H54 (cell line): ENCODE measurements around the gene MOK.
"Not testable (repeated sequence)": the region's sequence is repeated elsewhere in the genome, so short reads cannot be mapped to it uniquely, and the experiment has no call there.

Source experiments
- DNase-seq: peaks from one replicate; pipeline ENCODE4 v3.0.0; 2011; ENCODE audit warnings: low spot score, mixed read lengths; ENCODE audit not compliant: insufficient read length
- FAIRE-seq: peaks from 3 replicates; lab custom pipeline; 2011; peaks lifted over from hg19 to GRCh38; lab: Jason Lieb, UNC
- POLR2A ChIP-seq: IDR thresholded peaks from 2 replicates; pipeline ENCODE4 v1.6.1; 2011; ENCODE audit warnings: low read depth, mild to moderate bottlenecking, low read length

The MOK gene

DNA sequence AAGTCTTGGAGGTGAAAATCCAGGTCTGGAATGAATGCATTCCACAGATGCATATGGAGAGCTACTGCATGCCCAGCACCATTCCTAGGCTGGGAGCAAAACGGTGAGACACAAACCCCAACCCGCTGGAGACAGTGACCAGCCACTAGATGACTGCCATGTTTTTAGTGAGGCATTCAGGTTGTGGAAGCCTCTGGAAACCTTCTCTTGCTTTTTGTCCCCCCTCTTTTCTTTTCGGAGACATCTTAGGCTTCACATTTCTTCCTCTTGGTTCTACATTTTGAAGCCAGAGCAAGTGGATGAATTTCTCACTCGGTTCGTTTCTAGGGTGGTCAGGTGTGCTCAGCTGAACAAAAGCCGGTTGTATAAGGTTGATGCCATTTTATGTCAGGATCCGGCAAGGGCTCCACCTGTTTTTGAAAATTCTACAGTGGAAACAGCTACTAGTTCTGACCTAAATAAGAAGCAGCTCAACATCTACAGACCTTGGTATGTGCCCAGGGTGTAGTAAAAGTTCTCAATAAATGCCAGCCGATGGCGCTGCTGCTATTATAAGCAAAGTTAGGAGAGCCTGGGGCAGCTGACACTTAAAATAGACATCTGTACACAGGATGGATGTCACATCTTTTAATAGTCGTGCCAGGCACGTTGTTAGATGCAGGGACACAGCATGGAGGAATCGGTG is 12.7 kb upstream of the MOK start:
- no peak for DNase-seq
- FAIRE-seq: no peak

DNA sequence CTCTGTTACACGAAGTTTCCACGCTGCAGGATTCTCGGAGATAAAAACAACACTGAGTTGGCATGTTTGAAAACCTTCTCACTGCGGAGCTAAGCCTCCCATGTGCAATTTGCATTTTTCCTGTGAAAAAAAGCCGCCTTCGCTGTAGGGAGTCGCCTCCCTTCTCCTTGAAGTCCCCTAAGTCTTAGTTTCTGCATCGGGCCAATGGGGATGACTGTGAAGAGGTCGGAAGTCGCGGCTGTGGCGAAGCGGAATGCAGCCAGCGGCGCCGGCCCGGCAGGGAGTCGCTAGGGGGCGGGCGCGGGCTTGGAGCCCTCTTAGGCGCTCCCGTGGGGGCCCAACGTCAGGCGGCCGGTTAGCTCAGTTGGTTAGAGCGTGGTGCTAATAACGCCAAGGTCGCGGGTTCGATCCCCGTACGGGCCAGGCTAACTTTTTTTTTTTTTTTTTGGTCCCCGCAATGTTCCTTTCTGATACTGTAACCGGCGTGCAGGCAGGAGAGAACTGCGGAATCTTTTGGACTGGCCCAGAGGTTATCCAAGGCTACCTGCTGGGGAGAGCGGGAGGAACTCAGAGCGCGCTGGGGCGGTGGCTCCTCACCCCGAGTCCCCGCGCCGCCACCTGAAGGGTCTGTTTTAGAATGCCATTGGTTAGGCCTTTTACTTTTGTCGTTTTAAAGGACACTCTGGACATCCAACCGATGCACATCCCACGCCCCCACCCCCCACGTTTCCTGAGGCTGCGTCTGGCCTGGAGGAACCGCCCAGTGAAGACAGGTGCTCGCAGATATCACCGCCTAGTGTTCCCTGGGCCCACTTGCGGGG is 12.0 kb upstream of the MOK start:
- TF ChIP-seq POLR2A: no peak
- peak; percentile 75 for DNase-seq
- FAIRE-seq: peak; percentile 6

More for the DNA sequence above, 12.7 kb upstream of the MOK start:
- TF ChIP-seq POLR2A: no peak

DNA sequence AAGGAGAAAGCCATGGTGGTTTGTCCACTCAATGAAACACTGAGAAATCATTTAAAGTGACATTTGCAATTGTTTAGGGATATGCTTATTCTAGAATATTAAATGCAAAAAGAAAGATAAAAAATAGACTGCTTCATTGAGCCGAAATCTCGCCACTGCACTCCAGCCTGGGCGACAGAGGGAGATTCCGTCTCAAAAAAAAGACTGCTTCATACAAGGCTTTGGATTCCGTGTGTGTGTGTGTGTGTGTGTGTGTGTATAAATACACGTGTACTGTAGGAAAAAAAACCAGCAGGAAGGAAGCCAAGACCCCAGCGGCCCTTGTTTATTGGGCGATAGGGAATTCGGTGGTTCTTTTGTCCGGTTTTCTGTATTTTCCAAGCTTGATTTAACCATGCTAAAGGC is 11.4 kb upstream of the MOK start:
- no peak for FAIRE-seq
- TF ChIP-seq POLR2A: no peak
- no peak for DNase-seq

- TF ChIP-seq POLR2A: no peak
- FAIRE-seq (no peak), DNase-seq (no peak)
Measured at GRCh38 chr14:102315121-102315520, 10.2 kb upstream of the MOK start.

DNA sequence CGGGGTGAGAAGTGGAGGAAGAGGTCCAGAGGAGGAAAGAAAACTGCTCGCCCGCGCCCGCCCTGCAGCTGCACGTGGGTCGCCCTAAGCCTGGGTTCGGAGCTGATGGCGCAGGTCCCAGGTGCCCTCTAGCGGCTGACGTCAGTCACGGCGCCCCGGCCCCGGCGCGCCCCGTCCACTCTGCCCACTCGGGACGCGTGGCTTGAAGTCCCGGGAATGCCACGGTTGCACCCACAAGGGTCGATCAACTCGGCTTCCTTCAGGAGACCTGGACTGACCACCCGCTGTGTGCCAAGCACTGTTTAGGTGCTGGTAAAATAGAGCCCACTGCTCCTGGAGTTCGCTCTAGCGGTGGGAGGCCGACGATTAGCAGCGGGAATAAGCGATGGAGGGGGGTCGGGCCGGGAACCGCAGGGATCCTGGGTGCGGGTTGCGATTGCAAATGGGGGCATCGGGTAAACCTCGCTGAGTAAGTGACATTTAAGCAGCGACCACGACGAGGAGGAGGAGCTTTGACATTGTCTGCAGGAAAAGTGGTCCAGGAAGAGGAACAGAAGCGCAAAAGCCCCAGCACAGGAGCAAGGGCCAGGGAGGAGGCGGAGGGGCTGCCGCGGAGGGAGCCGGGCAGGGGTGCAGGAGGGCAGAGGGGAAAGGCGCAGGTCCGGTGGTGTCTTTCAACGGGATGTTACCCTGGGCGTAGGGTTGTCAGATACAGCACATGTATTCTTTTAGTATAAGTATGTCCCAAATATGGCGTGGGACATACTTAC is 9.5 kb upstream of the MOK start:
- no peak for FAIRE-seq
- peak; percentile 79 for DNase-seq
- TF ChIP-seq POLR2A: no peak

DNA sequence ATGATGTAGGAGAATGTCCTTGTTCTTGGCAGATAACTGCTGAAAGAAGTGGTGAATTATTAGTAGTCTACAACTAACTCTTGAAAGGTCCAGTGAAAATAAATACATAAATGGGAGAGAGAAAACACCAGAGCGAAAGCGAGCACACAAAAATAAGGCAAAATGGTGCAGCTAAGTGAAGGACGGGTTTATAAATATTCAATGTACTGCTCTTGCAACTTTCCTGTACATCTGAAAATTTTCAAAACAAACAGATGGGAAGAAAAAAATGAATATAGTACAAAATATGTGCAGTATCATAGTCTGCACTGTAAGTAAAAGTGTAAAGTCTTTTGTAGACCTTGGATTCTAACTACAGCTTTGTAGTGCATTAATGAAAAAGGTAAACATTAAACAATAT is 1.3 kb downstream of the MOK start:
- FAIRE-seq: no peak
- no peak for DNase-seq
- TF ChIP-seq POLR2A: no peak

GRCh38 chr14:102298303-102299070 is 6.5 kb downstream of the MOK start:
- DNase-seq, FAIRE-seq: not testable (repeated sequence)

- FAIRE-seq (no peak), DNase-seq (no peak)
- no peak for TF ChIP-seq POLR2A
Measured at GRCh38 chr14:102297436-102298170, 7.4 kb downstream of the MOK start.

- FAIRE-seq (peak; percentile 84), DNase-seq (no peak)
- TF ChIP-seq POLR2A: no peak
Measured at GRCh38 chr14:102295270-102295669, 9.7 kb downstream of the MOK start.

DNA sequence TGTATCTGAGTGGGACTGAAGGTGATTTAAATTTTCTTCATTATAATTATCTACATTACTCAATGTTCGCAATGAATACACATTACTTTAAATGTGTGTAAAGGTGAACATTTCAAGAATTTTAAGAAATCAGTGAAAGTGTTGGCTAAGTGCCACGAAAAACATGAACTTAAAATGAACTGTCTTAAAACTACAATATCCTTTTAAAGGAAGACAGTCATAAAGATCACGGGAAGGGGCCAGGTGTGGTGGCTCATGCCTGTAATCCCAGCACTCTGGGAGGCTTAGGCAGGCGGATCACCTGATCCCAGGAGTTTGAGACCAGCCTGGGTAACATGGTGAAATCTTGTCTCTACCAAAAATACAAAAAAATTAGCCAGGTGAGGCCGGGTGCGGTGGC is 11.2 kb downstream of the MOK start:
- TF ChIP-seq POLR2A: no peak
- DNase-seq: no peak

DNA sequence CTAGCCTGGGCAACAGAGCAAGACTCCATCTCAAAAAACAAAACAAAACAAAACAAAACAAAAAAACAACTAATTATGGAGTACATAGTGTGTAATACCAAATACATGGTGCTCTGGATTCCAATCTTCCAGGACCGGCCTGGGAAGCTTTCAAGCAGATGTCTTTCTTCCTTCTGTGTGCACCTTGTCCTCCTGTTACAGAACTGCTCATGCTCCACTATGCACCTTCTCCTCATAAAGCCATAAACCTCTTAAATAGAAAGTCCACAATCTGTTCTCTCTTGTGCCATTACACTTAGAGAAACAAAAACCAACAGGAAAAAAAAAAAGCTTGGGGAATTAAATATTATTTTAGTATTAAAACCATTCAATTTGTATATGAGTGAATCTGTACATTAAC is 12.5 kb downstream of the MOK start:
- DNase-seq: no peak
- no peak for FAIRE-seq
- TF ChIP-seq POLR2A: no peak

More for the DNA sequence above, 11.2 kb downstream of the MOK start:
- FAIRE-seq: peak; percentile 61

GRCh38 chr14:102288139-102288538 is 16.8 kb downstream of the MOK start:
- no peak for TF ChIP-seq POLR2A
- FAIRE-seq (peak; percentile 27), DNase-seq (no peak)

- TF ChIP-seq POLR2A: no peak
Measured at GRCh38 chr14:102285106-102285505, 19.9 kb downstream of the MOK start.

More at GRCh38 chr14:102285106-102285505, 19.9 kb downstream of the MOK start:
- FAIRE-seq: no peak
- no peak for DNase-seq
